Suprapubic skin (tissue), 4 donors: ENCODE data around the gene PTPRD. TPM values are rescaled to one million over a fixed set of nuclear protein-coding genes. Genes with fewer than 3 reads are reported as not detected.

ENCODE experiments used
- DNase-seq, 2 donors: peaks; one replicate each; pipeline ENCODE4 v3.0.0-alpha.2; 2019; ENCODE audit warnings: low spot score in 2 of 2
- H3K27ac ChIP-seq: fragments of 200-600 bp; sonication (generic); one replicate; pipeline ENCODE4 v1.5.1; 2019
- H3K27me3 ChIP-seq: fragments of 200-600 bp; sonication (generic); one replicate; pipeline ENCODE4 v1.5.1; 2019
- H3K36me3 ChIP-seq: fragments of 200-600 bp; sonication (generic); one replicate; pipeline ENCODE4 v1.5.1; 2019
- H3K4me1 ChIP-seq: fragments of 200-600 bp; sonication (generic); one replicate; pipeline ENCODE4 v1.5.1; 2019
- H3K4me3 ChIP-seq: fragments of 200-600 bp; sonication (generic); one replicate; pipeline ENCODE4 v1.5.1; 2019; ENCODE audit warnings: mild to moderate bottlenecking
- H3K9me3 ChIP-seq: fragments of 200-600 bp; sonication (generic); one replicate; pipeline ENCODE4 v1.5.1; 2019
- CTCF ChIP-seq, 2 donors: fragments of 200-600 bp in 1 of 2; fragments of 450-650 bp in 1 of 2; sonication (generic) in 1 of 2; IDR thresholded peaks; one replicate each; pipeline ENCODE4 v1.5.1; 2016 to 2019; ENCODE audit warnings: antibody characterized with exemption in 2 of 2, mild to moderate bottlenecking in 1 of 2, moderate library complexity in 1 of 2
- EP300 ChIP-seq: sonication (generic); formaldehyde crosslinking; IDR thresholded peaks from one replicate; pipeline ENCODE4 v1.6.1; 2017; ENCODE audit warnings: antibody characterized with exemption
- POLR2A ChIP-seq, 2 donors: fragments of 450-650 bp; IDR thresholded peaks; one replicate each; pipeline ENCODE4 v1.6.1; 2017; ENCODE audit warnings: antibody characterized with exemption in 2 of 2, mild to moderate bottlenecking in 2 of 2, moderate library complexity in 2 of 2
- POLR2AphosphoS5 ChIP-seq, 3 donors: sonication (generic); formaldehyde crosslinking; IDR thresholded peaks; one replicate each; pipeline ENCODE4 v1.6.1; 2017; ENCODE audit warnings: antibody characterized with exemption in 3 of 3
- WGBS: methylation state at CpG from one replicate; pipeline ENCODE4 v1.1.5; 2018; 5-methylcytosine and 5-hydroxymethylcytosine counted together
- total RNA-seq, 4 donors: library from RNA; depleted of rRNA; stranded (reverse); fragments of >200 nt; gene quantifications; one replicate each; pipeline ENCODE4 v1.1.0, GENCODE V29; 2016

Gene PTPRD
- total RNA-seq, 4 donors from 2014 or later, result 0.49 to 3.3 (median 2.5) TPM

- WGBS, result 70% methylated on average over 8 of the region's 8 CpGs
- TF ChIP-seq EP300 (no peak), POLR2A (IDR thresholded peaks at IDR 0.05) (no peak), POLR2AphosphoS5 (IDR thresholded peaks at IDR 0.05) (no peak), CTCF (IDR thresholded peaks at IDR 0.05) (no peak)
Measured at GRCh38 chr9:10146517-10147331, 466.1 kb downstream of the PTPRD start.

GRCh38 chr9:10144355-10144754, 468.4 kb downstream of the PTPRD start:
- H3K4me3 ChIP-seq, result no peak overlapping the region
- no peak for TF ChIP-seq POLR2AphosphoS5 (IDR thresholded peaks at IDR 0.05)
- TF ChIP-seq POLR2A (IDR thresholded peaks at IDR 0.05), result no peak
- TF ChIP-seq CTCF (IDR thresholded peaks at IDR 0.05), result no peak
- no peak for TF ChIP-seq EP300
- no peak overlapping the region for H3K27ac ChIP-seq
- H3K9me3 ChIP-seq, result no peaks in the 10 kb centered on the region
- no peak for DNase-seq
- H3K36me3 ChIP-seq, result no peaks in the 10 kb centered on the region
- WGBS, result 76% methylated on average over 3 of the region's 3 CpGs
- H3K27me3 ChIP-seq, result no peaks in the 10 kb centered on the region
- no peaks in the 10 kb centered on the region for H3K4me1 ChIP-seq

More at GRCh38 chr9:10146517-10147331, 466.1 kb downstream of the PTPRD start:
- no peak overlapping the region for H3K4me3 ChIP-seq
- no peaks in the 10 kb centered on the region for H3K9me3 ChIP-seq
- no peak for DNase-seq
- H3K27ac ChIP-seq, result no peak overlapping the region
- H3K27me3 ChIP-seq, result no peaks in the 10 kb centered on the region
- H3K36me3 ChIP-seq, result no peaks in the 10 kb centered on the region
- no peaks in the 10 kb centered on the region for H3K4me1 ChIP-seq

GRCh38 chr9:10135553-10135952, 477.2 kb downstream of the PTPRD start:
- Histone ChIP-seq H3K27ac (no peak overlapping the region), H3K4me1 (no peaks in the 10 kb centered on the region), H3K36me3 (no peaks in the 10 kb centered on the region)

DNA sequence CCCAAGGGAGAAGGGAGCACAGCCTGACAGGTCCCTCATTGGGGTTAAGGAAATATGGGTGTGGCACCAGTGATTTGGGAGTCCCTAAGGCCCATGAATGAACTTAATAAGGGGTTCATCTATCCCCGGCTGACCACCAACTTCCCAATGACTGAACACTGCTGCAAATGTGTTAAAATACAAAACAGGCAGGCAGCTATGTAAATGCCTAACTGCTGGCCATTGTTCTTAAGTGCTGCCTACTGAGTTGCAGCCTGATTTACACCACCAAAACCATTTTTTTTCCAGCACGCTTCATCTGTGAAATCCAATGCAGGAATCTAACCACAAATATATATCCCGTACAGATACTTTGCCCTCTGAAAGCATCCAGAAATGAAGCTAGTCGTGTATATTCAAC, 478.5 kb downstream of the PTPRD start:
- H3K4me1 ChIP-seq, result no peaks in the 10 kb centered on the region
- H3K27ac ChIP-seq, result no peak overlapping the region
- H3K4me3 ChIP-seq, result no peak overlapping the region
- no peak for DNase-seq
- no peaks in the 10 kb centered on the region for H3K9me3 ChIP-seq
- no peaks in the 10 kb centered on the region for H3K27me3 ChIP-seq
- TF ChIP-seq POLR2A (IDR thresholded peaks at IDR 0.05) (no peak), POLR2AphosphoS5 (IDR thresholded peaks at IDR 0.05) (no peak), EP300 (no peak), CTCF (IDR thresholded peaks at IDR 0.05) (no peak)
- 81% methylated on average over 4 of the region's 4 CpGs for WGBS
- H3K36me3 ChIP-seq, result no peaks in the 10 kb centered on the region

More at GRCh38 chr9:10135553-10135952, 477.2 kb downstream of the PTPRD start:
- H3K9me3 ChIP-seq, result no peaks in the 10 kb centered on the region
- no peak for TF ChIP-seq POLR2AphosphoS5 (IDR thresholded peaks at IDR 0.05)
- no peak for DNase-seq
- no peak overlapping the region for H3K4me3 ChIP-seq
- H3K27me3 ChIP-seq, result no peaks in the 10 kb centered on the region

GRCh38 chr9:10130061-10130675, 482.6 kb downstream of the PTPRD start:
- no peak for DNase-seq
- Histone ChIP-seq H3K36me3 (no peaks in the 10 kb centered on the region), H3K4me3 (no peak overlapping the region), H3K9me3 (no peaks in the 10 kb centered on the region), H3K4me1 (no peaks in the 10 kb centered on the region), H3K27me3 (no peaks in the 10 kb centered on the region), H3K27ac (no peak overlapping the region)
- TF ChIP-seq POLR2AphosphoS5 (IDR thresholded peaks at IDR 0.05) (no peak), CTCF (IDR thresholded peaks at IDR 0.05) (no peak), POLR2A (IDR thresholded peaks at IDR 0.05) (no peak), EP300 (no peak)
- 67% methylated on average over 2 of the region's 2 CpGs for whole genome bisulfite sequencing
